Vagina (tissue), 2 donors: ENCODE data around the gene WIPF3.

Source experiments
- POLR2A ChIP-seq, 2 donors: fragments of 450-650 bp; IDR thresholded peaks; one replicate each; pipeline ENCODE4 v1.6.1; 2017; ENCODE audit warnings: antibody characterized with exemption in 2 of 2, mild to moderate bottlenecking in 2 of 2, moderate library complexity in 2 of 2
- POLR2AphosphoS5 ChIP-seq, 2 donors: sonication (generic); formaldehyde crosslinking; IDR thresholded peaks; one replicate each; pipeline ENCODE4 v1.9.0; 2017; ENCODE audit warnings: antibody characterized with exemption in 2 of 2, mild to moderate bottlenecking in 2 of 2, low read depth in 1 of 2; ENCODE audit not compliant: insufficient read depth in 1 of 2
- TF ChIP-seq, protein P1 (sequence below), 3 experiments: fragments of 450-650 bp in 2 of 3; fragments of 200-600 bp in 1 of 3; sonication (generic) in 1 of 3; IDR thresholded peaks; one replicate each; pipeline ENCODE4 v1.5.1; 2017 to 2019; ENCODE audit warnings: antibody characterized with exemption in 3 of 3, mild to moderate bottlenecking in 2 of 3, moderate library complexity in 2 of 3

DNA sequence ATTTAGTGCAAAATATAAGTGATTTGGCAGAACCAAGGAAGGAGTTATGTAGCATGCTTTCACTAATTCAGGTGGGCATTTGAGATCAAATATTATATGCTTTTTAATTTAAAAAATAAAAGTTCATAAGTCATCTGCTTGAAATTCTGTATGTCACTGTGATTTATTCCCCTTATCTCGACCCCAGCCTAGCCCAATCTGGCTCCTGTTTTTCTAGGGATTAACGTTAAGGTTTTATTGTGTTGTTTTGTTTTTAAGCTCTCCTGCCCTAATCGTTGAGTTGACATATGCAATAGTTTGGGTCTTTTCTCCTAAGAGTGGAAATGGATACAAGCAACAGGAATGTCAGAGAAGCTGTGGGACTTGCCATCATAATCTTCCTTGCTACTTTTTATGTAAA is 42.6 kb downstream of the WIPF3 start:
- TF ChIP-seq, protein P1, sequence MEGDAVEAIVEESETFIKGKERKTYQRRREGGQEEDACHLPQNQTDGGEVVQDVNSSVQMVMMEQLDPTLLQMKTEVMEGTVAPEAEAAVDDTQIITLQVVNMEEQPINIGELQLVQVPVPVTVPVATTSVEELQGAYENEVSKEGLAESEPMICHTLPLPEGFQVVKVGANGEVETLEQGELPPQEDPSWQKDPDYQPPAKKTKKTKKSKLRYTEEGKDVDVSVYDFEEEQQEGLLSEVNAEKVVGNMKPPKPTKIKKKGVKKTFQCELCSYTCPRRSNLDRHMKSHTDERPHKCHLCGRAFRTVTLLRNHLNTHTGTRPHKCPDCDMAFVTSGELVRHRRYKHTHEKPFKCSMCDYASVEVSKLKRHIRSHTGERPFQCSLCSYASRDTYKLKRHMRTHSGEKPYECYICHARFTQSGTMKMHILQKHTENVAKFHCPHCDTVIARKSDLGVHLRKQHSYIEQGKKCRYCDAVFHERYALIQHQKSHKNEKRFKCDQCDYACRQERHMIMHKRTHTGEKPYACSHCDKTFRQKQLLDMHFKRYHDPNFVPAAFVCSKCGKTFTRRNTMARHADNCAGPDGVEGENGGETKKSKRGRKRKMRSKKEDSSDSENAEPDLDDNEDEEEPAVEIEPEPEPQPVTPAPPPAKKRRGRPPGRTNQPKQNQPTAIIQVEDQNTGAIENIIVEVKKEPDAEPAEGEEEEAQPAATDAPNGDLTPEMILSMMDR (IDR thresholded peaks at IDR 0.05): no peak
- TF ChIP-seq POLR2AphosphoS5 (IDR thresholded peaks at IDR 0.05; ENCODE audit: insufficient read depth in 1 of 2, low read depth in 1 of 2): no peak
- TF ChIP-seq POLR2A (IDR thresholded peaks at IDR 0.05): no peak
